Subcutaneous adipose tissue (tissue), 4 donors: Measurements from ENCODE around the gene CBX7. TPM values are rescaled to one million over a fixed set of nuclear protein-coding genes. Genes with fewer than 3 reads are reported as not detected.

Source experiments
- total RNA-seq, 4 donors: library from RNA; depleted of rRNA; stranded (reverse); fragments of >200 nt; gene quantifications; one replicate each; pipeline ENCODE4 v1.1.0, GENCODE V29; 2016
- TF ChIP-seq, protein P1 (sequence below): fragments of 450-650 bp; IDR thresholded peaks from one replicate; pipeline ENCODE4 v1.5.1; 2016; ENCODE audit warnings: low read depth, mild to moderate bottlenecking, control low read depth, antibody characterized with exemption, moderate library complexity

The CBX7 gene
- total RNA-seq, 4 donors from 2014 or later: 37.4 to 74.2 (median 50.7) TPM

DNA sequence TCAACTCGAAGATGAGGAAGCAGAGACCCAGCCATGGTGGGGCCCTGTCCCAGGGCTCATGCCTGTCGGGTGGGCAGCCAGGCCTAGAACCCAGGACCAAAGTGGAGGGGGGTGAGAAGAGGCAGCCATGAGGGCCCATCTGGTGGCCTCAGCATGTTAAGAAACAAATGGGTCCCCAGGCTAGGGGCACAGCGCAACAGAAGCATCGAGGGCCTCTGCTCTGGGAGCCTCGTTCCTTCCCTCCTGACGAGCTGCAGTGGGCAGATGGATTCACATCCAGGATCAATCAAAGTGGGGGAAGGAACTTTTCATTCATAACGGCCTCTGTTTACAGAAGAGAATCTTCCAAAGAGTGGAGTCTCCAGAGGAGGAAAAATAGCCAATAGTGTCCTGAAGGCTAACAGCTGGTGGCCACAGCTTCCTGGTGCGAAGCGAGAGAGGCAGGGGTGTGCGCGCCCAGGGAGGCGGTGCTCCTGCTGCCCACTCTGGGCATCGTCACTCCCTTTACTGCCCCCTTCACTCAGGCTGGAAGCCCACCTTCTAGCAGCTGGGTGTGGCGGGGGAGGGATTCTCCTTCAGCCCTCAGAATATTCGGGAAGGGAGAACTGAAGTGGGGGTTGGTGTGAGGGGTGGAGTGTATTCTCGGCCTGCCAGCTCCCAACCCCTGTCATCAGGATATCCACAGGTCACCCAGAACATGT, 4.3 kb downstream of the CBX7 start:
- TF ChIP-seq, protein P1, sequence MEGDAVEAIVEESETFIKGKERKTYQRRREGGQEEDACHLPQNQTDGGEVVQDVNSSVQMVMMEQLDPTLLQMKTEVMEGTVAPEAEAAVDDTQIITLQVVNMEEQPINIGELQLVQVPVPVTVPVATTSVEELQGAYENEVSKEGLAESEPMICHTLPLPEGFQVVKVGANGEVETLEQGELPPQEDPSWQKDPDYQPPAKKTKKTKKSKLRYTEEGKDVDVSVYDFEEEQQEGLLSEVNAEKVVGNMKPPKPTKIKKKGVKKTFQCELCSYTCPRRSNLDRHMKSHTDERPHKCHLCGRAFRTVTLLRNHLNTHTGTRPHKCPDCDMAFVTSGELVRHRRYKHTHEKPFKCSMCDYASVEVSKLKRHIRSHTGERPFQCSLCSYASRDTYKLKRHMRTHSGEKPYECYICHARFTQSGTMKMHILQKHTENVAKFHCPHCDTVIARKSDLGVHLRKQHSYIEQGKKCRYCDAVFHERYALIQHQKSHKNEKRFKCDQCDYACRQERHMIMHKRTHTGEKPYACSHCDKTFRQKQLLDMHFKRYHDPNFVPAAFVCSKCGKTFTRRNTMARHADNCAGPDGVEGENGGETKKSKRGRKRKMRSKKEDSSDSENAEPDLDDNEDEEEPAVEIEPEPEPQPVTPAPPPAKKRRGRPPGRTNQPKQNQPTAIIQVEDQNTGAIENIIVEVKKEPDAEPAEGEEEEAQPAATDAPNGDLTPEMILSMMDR: no peak

DNA sequence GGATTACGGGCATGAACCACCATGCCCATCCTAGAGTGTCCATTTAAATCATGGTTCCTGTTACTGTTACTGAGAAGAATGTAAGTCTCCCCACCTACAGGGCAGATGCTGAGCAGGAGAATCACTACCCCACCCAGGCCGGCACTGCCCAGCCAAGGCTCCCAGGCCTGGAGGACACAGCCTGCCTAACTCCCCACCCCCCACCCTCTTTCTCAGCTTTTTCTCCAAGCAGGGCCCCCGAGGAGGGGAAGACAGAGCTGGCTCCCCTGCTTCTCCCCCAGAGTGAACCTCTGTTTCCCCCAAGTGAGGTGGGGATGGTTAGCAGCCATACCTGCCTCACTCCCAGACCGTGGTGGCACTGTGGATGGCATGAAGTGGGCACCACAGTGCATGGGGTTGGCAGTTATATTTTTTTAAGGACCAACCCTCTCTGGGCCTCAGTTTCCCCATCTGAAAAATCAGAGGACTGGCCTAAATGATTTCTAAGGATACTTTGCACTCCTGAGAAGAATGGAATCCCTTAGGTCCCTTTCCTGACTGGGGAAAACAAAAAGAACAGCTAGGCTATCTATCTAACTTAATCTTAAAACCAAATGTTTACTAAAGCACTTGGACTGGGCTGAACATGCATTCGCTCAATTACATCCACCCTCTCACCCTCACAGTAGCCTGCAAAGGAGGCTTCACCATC, 5.0 kb downstream of the CBX7 start:
- TF ChIP-seq, protein P1: no peak

DNA sequence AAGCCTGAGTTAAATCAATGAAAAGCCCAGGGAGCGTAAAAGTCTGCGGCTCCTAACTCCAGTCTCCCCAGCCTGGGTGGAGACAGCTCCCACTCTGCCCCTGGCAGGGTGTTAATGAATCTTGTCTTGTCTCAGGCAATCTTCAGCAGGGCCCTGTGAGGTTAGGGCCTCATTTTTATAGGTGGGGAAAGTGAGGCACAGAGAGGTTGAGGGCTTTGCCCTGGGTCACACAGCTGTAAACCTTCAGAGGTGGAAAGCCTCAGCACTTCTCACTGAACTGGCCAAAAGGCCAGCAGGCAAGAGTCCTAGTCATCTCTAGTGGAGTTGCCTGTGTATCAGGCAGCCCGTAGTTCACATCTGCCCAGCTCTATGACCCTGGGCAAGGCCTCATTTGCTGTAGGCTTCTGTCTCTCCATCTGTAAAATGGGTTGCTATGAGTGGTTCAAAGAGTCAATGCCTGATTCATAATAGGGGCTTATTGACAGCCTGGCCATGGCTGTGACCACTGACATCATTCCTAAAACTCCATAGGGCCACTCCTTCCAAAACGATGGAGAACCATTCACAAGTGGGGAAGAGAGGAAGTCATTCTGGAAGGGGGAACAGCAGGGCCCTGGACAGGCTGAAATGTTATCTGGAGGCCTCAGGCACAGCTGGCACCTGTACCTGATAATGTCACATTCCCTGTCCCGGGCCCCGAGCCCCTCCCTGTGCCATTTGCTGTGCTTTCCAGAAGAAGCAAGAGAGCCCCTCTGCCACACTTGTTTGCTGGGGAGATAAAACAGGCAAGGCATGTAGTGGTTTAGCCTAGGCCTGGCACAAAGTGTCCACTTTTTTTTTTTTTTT, 6.0 kb downstream of the CBX7 start:
- TF ChIP-seq, protein P1: no peak

DNA sequence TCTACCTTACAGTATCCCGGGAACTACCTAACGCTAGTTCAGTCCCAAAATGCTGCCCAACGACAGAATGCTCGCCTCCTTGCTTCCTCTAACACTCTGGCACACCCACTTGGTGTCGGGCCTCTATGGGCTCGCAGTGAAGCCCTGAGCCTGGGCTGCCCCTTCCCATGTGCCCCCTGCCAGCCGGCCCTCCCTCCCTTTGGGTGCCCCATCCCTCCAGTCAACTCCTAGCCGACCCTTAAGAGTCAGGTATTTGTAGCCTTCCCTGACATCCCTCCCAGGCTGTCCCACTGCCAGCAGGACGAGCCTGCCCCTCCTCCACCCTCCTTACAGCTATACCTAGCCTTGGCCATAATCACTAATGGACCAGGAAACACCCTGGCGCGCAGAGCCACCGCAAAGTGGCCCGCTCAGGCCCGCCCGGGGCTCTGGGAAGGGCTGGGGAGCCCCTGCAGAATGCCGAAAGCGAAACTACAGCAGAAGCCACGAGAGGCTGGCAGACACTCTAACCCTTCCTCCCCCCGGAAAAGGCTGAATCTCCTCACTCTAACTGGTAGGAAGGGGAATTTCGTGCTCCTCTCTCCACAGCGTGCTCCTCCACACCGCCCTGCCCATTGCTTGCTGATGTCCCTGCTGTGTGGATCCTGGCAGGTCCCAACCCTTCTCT, 8.2 kb downstream of the CBX7 start:
- TF ChIP-seq, protein P1: no peak

DNA sequence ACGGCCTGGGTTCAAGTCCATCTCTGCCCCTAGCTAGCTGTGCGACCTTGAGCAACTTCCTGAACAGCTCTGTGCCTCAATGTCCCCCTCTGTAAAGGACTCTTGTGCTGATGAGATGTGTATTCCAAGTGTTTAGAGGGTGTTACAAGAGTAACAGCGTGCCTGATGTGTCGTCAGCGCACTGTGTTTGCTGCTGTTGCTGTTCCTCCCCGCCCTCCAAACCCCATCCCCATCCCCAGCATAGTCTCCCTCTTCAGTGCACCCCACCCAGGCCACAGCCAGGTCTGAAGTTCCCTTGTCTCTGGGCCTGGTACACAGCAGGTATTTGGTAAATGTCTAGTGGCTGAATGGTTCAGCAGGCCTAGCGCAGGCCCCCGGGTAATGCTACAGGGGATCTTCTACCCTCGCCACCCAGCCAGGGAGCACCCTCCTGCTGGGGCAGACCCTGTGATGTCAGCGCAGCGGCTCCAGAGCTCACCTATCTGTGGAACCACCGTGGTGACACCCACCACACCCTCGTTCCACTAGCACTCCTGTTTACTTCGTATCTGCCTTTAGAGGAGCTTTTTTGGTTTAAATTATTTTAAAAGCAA, 10.3 kb downstream of the CBX7 start:
- TF ChIP-seq, protein P1: no peak

DNA sequence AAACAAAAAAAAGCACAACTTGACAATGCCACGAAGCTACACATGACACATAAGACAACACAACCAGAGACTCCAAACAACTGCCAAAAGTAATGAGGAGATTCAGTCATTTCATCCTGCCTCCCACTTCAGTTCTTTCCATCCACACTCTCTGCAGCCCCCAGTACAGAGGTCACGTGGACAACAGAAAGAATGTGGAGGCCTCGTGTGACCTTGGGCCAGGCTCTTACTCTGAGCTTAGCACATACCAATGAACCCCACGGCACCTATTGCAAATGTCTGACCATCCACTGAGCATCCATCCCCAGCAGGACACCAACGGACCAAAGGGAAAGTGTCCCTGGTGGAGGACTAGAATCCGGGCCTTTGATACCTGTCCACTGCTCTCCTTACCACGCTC, 12.5 kb downstream of the CBX7 start:
- TF ChIP-seq, protein P1: no peak
